Keratinocyte (primary cell): Measurements from ENCODE around the gene DNAJB11.

Source experiments
- CTCF ChIP-seq, 3 experiments: IDR thresholded peaks in 1 of 3; conservative IDR thresholded peaks in 1 of 3; optimal IDR thresholded peaks in 1 of 3; 2 replicates in 2 of 3; 3 replicates in 1 of 3; pipeline versions ENCODE3 to v1.5.1; 2011; ENCODE audit warnings: low read length in 3 of 3, mild to moderate bottlenecking in 3 of 3, moderate library complexity in 2 of 3, control low read depth in 1 of 3, inconsistent platforms in 1 of 3; ENCODE audit not compliant: insufficient read depth in 2 of 3; ENCODE audit errors: extremely low read depth in 1 of 3
- EZH2 ChIP-seq: IDR thresholded peaks from one replicate; pipeline ENCODE4 v1.6.1; 2012; ENCODE audit warnings: inconsistent platforms, mild to moderate bottlenecking, low read length, moderate library complexity

GRCh38 chr3:186536883-186537844 lies 33.4 kb upstream of the DNAJB11 start:
- TF ChIP-seq CTCF (optimal IDR thresholded peaks at IDR 0.05 in 1 of 3, IDR thresholded peaks at IDR 0.05 in 1 of 3, conservative IDR thresholded peaks at IDR 0.05 in 1 of 3; ENCODE audit: extremely low read depth in 1 of 3, insufficient read depth in 2 of 3, low read length in 3 of 3) = no peak
- TF ChIP-seq EZH2 = no peak
